ENCODE results near the gene MCCD1. TPM values are rescaled to one million over a fixed set of nuclear protein-coding genes. Genes with fewer than 3 reads are reported as not detected.
A peak's percentile ranks its signal among the peaks of the same experiment; 100 is the strongest.

The MCCD1 gene
- total and polyA plus RNA-seq, 2 of the 13 experiments (the other 11 are each of a cell fraction or from before 2014, with no cell fraction given) = 0.15 TPM; not detected in 1

DNA sequence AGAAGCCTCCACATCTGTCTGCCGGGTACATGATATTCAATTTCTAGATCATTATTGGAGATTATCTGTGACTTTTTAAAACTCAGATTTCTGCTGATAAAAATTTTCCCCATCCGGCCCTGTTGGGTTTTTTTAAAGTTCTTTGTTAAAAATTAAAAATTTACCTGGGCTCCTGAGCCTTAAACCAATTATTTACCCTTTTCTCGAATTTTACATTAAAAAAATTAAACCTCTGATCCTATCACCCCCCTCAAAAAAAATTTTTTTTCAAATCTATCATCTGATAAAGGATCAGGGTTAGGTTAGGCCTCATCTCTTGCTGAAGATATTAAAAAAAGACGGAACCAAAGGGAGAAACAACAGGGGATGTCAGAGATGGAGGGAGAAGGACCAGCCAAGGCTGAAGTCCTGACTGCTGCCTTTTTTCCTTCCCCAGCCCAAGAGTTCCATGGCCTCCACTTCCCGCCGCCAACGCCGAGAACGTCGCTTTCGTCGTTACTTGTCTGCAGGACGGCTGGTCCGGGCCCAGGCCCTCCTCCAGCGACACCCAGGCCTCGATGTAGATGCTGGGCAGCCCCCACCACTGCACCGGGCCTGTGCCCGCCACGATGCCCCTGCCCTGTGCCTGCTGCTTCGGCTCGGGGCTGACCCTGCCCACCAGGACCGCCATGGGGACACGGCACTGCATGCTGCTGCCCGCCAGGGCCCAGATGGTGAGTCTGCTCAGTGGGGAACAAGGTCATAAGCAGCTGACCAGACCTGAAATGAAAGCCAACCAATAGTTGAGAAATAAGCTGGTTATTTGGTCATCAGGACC is 19.2 kb downstream of the MCCD1 start (continued):
- TF ChIP-seq ZNF619 (CRISPR knock-in tag; IDR thresholded peaks at IDR 0.05) (peak; percentile 86; the same call in 1 of the 2 replicates), NFKB2 (CRISPR knock-in tag; IDR thresholded peaks at IDR 0.05; ENCODE audit: borderline replicate concordance) (peak; percentile 43; the same call in 1 of the 2 replicates), ZNF839 (CRISPR knock-in tag; IDR thresholded peaks at IDR 0.05; ENCODE audit: borderline replicate concordance) (peak; percentile 62; the same call in 1 of the 2 replicates), ZFP37 (CRISPR knock-in tag; IDR thresholded peaks at IDR 0.05; ENCODE audit: borderline replicate concordance) (no peak), ZNF567 (CRISPR knock-in tag; IDR thresholded peaks at IDR 0.05; ENCODE audit: borderline replicate concordance) (peak; percentile 67; the same call in 1 of the 2 replicates), ZFX (CRISPR knock-in tag; IDR thresholded peaks at IDR 0.05; ENCODE audit: low read depth) (no peak), ZNF20 (CRISPR knock-in tag; IDR thresholded peaks at IDR 0.05) (0 out of 2 replicates have a peak, but pooled peaks have one; percentile 41), ZNF850 (CRISPR knock-in tag; conservative IDR thresholded peaks at IDR 0.05) (0 out of 2 replicates have a peak, but pooled peaks have one; percentile 55), HNRNPL (IDR thresholded peaks at IDR 0.05; ENCODE audit: low read depth, low read length) (0 out of 2 replicates have a peak, but pooled peaks have one; percentile 37), ZFP82 (CRISPR knock-in tag; IDR thresholded peaks at IDR 0.05; ENCODE audit: borderline replicate concordance) (peak; percentile 43; the same call in 1 of the 2 replicates), ZNF768 (CRISPR knock-in tag; IDR thresholded peaks at IDR 0.05) (peak; percentile 72; the same call in 1 of the 2 replicates), ZNF430 (CRISPR knock-in tag; IDR thresholded peaks at IDR 0.05) (no peak), ZNF550 (CRISPR knock-in tag; IDR thresholded peaks at IDR 0.05; ENCODE audit: borderline replicate concordance) (0 out of 2 replicates have a peak, but pooled peaks have one; percentile 70), MTA1 (CRISPR knock-in tag; IDR thresholded peaks at IDR 0.05; ENCODE audit: borderline replicate concordance) (peak; percentile 50; the same call in 1 of the 2 replicates), YEATS4 (CRISPR knock-in tag; IDR thresholded peaks at IDR 0.05; ENCODE audit: borderline replicate concordance) (peak; percentile 16), ASH2L (IDR thresholded peaks at IDR 0.05; ENCODE audit: insufficient read length, low read depth, low read length) (peak; percentile 2)
- TF ChIP-seq, protein P1, sequence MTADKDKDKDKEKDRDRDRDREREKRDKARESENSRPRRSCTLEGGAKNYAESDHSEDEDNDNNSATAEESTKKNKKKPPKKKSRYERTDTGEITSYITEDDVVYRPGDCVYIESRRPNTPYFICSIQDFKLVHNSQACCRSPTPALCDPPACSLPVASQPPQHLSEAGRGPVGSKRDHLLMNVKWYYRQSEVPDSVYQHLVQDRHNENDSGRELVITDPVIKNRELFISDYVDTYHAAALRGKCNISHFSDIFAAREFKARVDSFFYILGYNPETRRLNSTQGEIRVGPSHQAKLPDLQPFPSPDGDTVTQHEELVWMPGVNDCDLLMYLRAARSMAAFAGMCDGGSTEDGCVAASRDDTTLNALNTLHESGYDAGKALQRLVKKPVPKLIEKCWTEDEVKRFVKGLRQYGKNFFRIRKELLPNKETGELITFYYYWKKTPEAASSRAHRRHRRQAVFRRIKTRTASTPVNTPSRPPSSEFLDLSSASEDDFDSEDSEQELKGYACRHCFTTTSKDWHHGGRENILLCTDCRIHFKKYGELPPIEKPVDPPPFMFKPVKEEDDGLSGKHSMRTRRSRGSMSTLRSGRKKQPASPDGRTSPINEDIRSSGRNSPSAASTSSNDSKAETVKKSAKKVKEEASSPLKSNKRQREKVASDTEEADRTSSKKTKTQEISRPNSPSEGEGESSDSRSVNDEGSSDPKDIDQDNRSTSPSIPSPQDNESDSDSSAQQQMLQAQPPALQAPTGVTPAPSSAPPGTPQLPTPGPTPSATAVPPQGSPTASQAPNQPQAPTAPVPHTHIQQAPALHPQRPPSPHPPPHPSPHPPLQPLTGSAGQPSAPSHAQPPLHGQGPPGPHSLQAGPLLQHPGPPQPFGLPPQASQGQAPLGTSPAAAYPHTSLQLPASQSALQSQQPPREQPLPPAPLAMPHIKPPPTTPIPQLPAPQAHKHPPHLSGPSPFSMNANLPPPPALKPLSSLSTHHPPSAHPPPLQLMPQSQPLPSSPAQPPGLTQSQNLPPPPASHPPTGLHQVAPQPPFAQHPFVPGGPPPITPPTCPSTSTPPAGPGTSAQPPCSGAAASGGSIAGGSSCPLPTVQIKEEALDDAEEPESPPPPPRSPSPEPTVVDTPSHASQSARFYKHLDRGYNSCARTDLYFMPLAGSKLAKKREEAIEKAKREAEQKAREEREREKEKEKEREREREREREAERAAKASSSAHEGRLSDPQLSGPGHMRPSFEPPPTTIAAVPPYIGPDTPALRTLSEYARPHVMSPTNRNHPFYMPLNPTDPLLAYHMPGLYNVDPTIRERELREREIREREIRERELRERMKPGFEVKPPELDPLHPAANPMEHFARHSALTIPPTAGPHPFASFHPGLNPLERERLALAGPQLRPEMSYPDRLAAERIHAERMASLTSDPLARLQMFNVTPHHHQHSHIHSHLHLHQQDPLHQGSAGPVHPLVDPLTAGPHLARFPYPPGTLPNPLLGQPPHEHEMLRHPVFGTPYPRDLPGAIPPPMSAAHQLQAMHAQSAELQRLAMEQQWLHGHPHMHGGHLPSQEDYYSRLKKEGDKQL (CRISPR knock-in tag; IDR thresholded peaks at IDR 0.05; ENCODE audit: low read depth) = 0 out of 2 replicates have a peak, but pooled peaks have one; percentile 6
- TF ChIP-seq, protein P2, sequence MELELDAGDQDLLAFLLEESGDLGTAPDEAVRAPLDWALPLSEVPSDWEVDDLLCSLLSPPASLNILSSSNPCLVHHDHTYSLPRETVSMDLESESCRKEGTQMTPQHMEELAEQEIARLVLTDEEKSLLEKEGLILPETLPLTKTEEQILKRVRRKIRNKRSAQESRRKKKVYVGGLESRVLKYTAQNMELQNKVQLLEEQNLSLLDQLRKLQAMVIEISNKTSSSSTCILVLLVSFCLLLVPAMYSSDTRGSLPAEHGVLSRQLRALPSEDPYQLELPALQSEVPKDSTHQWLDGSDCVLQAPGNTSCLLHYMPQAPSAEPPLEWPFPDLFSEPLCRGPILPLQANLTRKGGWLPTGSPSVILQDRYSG (CRISPR knock-in tag; IDR thresholded peaks at IDR 0.05) = no peak

Data from HepG2 (cell line).